SK-N-MC (cell line): ENCODE data around the gene ESRP2.

ENCODE experiments used
- EZH2 ChIP-seq: fragments of 200-600 bp; sonication (generic); IDR thresholded peaks from one replicate; pipeline ENCODE4 v1.6.1; 2017; ENCODE audit warnings: antibody characterized with exemption
- FOXP2 ChIP-seq: optimal IDR thresholded peaks from 2 replicates; pipeline ENCODE3; 2011; ENCODE audit warnings: mild to moderate bottlenecking, moderate library complexity; ENCODE audit not compliant: insufficient read depth; ENCODE audit errors: extremely low read length, control extremely low read depth
- POLR2AphosphoS5 ChIP-seq: IDR thresholded peaks from 2 replicates; pipeline ENCODE4 v1.6.1; 2012; ENCODE audit warnings: mild to moderate bottlenecking, low read depth, low read length, borderline replicate concordance

DNA sequence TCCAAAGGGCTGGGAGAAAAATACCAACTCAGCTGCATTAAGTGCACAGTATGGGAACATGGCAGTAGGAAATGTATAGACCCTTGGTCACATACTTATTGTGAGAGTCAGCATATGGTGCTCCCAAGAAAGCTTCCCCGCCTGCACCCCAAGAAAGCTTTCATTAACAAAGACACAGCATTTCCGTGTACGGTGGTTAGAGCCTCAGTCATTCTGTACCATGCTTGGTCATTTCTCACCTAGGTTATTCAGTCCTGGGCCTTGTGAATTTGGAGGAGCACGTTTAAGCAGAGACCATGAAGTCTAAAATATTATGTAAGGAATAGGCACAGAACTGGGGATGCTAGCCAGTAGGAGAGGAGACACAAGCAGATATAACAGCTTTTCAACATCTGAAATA is 56.1 kb downstream of the ESRP2 start:
- TF ChIP-seq EZH2 (no peak), POLR2AphosphoS5 (no peak), FOXP2 (no peak)
